Medulla oblongata (tissue), 1 donor: ENCODE measurements around the gene BOD1.

Source experiments
- DNase-seq: peaks from one replicate; pipeline ENCODE4 v3.0.0-alpha.2; 2015; ENCODE audit errors: extremely low spot score

BOD1 gene

GRCh38 chr5:173577166-173577565 is 39.3 kb downstream of the BOD1 start:
- DNase-seq = no peak

- no peak for DNase-seq
These were observed 40.5 kb downstream of the BOD1 start for GRCh38 chr5:173575985-173576384.

- no peak for DNase-seq
These were observed 41.5 kb downstream of the BOD1 start for GRCh38 chr5:173574983-173575382.

GRCh38 chr5:173573126-173573960 is 43.1 kb downstream of the BOD1 start:
- DNase-seq = peak; percentile 86

- DNase-seq = no peak
These were observed 43.9 kb downstream of the BOD1 start for GRCh38 chr5:173572431-173573125.

- DNase-seq = no peak
These were observed 45.9 kb downstream of the BOD1 start for GRCh38 chr5:173570321-173571090.

- DNase-seq = no peak
These were observed 47.7 kb downstream of the BOD1 start for GRCh38 chr5:173568703-173569102.

GRCh38 chr5:173568128-173568527 is 48.3 kb downstream of the BOD1 start:
- no peak for DNase-seq

GRCh38 chr5:173567548-173567947 is 48.9 kb downstream of the BOD1 start:
- no peak for DNase-seq

GRCh38 chr5:173565491-173566072 is 50.9 kb downstream of the BOD1 start:
- DNase-seq = no peak

- DNase-seq = no peak
These were observed 52.3 kb downstream of the BOD1 start for GRCh38 chr5:173564106-173564505.

- no peak for DNase-seq
These were observed 53.2 kb downstream of the BOD1 start for GRCh38 chr5:173563246-173563645.

GRCh38 chr5:173562451-173562850 is 54.0 kb downstream of the BOD1 start:
- DNase-seq = no peak
